Liver (tissue), 9 donors: ENCODE results near the gene PASK. TPM values are rescaled to one million over a fixed set of nuclear protein-coding genes. Genes with fewer than 3 reads are reported as not detected.

Experiments used
- DNase-seq: peaks from one replicate; pipeline ENCODE4 v3.0.0-alpha.2; 2017; ENCODE audit warnings: low spot score
- H3K27ac ChIP-seq, 2 donors: one replicate each; pipeline ENCODE4 v1.7.0; 2013; ENCODE audit warnings: inconsistent platforms in 2 of 2, low read length in 2 of 2, control low read depth in 1 of 2, low read depth in 1 of 2, mild to moderate bottlenecking in 1 of 2
- H3K27me3 ChIP-seq, 4 donors: one replicate each; pipeline versions ENCODE4 v1.6.1 to v1.7.0; 2013; ENCODE audit warnings: low read length in 3 of 4, inconsistent platforms in 1 of 4, mild to moderate bottlenecking in 1 of 4, moderate library complexity in 1 of 4; ENCODE audit not compliant: control insufficient read depth in 4 of 4, insufficient read depth in 4 of 4
- H3K36me3 ChIP-seq, 4 donors: one replicate each; pipeline versions ENCODE4 v1.6.1 to v1.7.0; 2013; ENCODE audit warnings: low read length in 3 of 4, mild to moderate bottlenecking in 3 of 4, low read depth in 1 of 4, moderate library complexity in 1 of 4; ENCODE audit not compliant: control insufficient read depth in 4 of 4, insufficient read depth in 3 of 4
- H3K4me1 ChIP-seq, 4 donors: one replicate each; pipeline versions ENCODE4 v1.6.1 to v1.7.0; 2013; ENCODE audit warnings: low read length in 3 of 4, mild to moderate bottlenecking in 3 of 4, moderate library complexity in 1 of 4; ENCODE audit not compliant: control insufficient read depth in 4 of 4, insufficient read depth in 4 of 4
- H3K4me3 ChIP-seq, 3 donors: one replicate each; pipeline versions ENCODE4 v1.6.1 to v1.7.0; 2013; ENCODE audit warnings: low read length in 3 of 3, control low read depth in 1 of 3, low read depth in 1 of 3, mild to moderate bottlenecking in 1 of 3
- H3K9ac ChIP-seq, 2 donors: one replicate each; pipeline ENCODE4 v1.7.0; 2013; ENCODE audit warnings: low read length in 2 of 2, mild to moderate bottlenecking in 2 of 2, moderate library complexity in 2 of 2, control low read depth in 1 of 2, low read depth in 1 of 2
- H3K9me3 ChIP-seq, 4 donors: one replicate each; pipeline versions ENCODE4 v1.6.1 to v1.7.0; 2013; ENCODE audit warnings: low read length in 3 of 4; ENCODE audit not compliant: control insufficient read depth in 4 of 4
- EGR1 ChIP-seq, 2 donors: IDR thresholded peaks; 2 replicates each; pipeline ENCODE4 v1.6.1; 2016 to 2018; ENCODE audit warnings: antibody characterized with exemption in 2 of 2, low read depth in 2 of 2
- FOXA2 ChIP-seq: IDR thresholded peaks from 2 replicates; pipeline ENCODE4 v1.6.1; 2016; ENCODE audit warnings: antibody characterized with exemption
- GABPA ChIP-seq, 2 donors: IDR thresholded peaks in 1 of 2; conservative IDR thresholded peaks in 1 of 2; 2 replicates each; pipeline ENCODE4 v1.6.1; 2016; ENCODE audit warnings: antibody characterized with exemption in 2 of 2, mild to moderate bottlenecking in 1 of 2, moderate library complexity in 1 of 2
- HNF4A ChIP-seq, 2 donors: conservative IDR thresholded peaks; 2 replicates each; pipeline ENCODE4 v1.6.1; 2016; ENCODE audit warnings: antibody characterized with exemption in 2 of 2, mild to moderate bottlenecking in 2 of 2
- HNF4G ChIP-seq: IDR thresholded peaks from 2 replicates; pipeline ENCODE4 v1.6.1; 2016; ENCODE audit warnings: antibody characterized with exemption
- JUND ChIP-seq, 2 donors: IDR thresholded peaks; 2 replicates each; pipeline ENCODE4 v1.6.1; 2016; ENCODE audit warnings: antibody characterized with exemption in 2 of 2
- NR2F2 ChIP-seq: IDR thresholded peaks from 2 replicates; pipeline ENCODE4 v1.6.1; 2016; ENCODE audit warnings: antibody characterized with exemption
- RAD21 ChIP-seq, 2 donors: IDR thresholded peaks; 2 replicates each; pipeline ENCODE4 v1.6.1; 2016; ENCODE audit warnings: antibody characterized with exemption in 2 of 2, mild to moderate bottlenecking in 2 of 2
- RXRA ChIP-seq, 2 donors: IDR thresholded peaks; 2 replicates each; pipeline ENCODE4 v1.6.1; 2017 to 2018; ENCODE audit warnings: antibody characterized with exemption in 2 of 2, mild to moderate bottlenecking in 1 of 2
- SP1 ChIP-seq: IDR thresholded peaks from 2 replicates; pipeline ENCODE4 v1.6.1; 2018; ENCODE audit warnings: antibody characterized with exemption, mild to moderate bottlenecking
- TAF1 ChIP-seq: conservative IDR thresholded peaks from 2 replicates; pipeline ENCODE4 v1.6.1; 2016; ENCODE audit warnings: antibody characterized with exemption, mild to moderate bottlenecking
- YY1 ChIP-seq: IDR thresholded peaks from 2 replicates; pipeline ENCODE4 v1.6.1; 2016; ENCODE audit warnings: antibody characterized with exemption, mild to moderate bottlenecking
- WGBS: extraction: QIAGEN DNeasy Blood & Tissue Kit; methylation state at CpG from one replicate; pipeline ENCODE4 v1.1.7; 2013; 5-methylcytosine and 5-hydroxymethylcytosine counted together
- polyA plus RNA-seq, 2 donors: library from polyadenylated mRNA; stranded (reverse) in 1 of 2; unstranded in 1 of 2; fragments of 200-250 nt in 1 of 2; fragments of >200 nt in 1 of 2; fragmentation: Nextera tagmentation in 1 of 2; extraction: Ambion mirVana in 1 of 2; gene quantifications; one replicate each; pipeline versions ENCODE4 v1.2.1 to v1.2.3, GENCODE V29; 2013 to 2015
- total RNA-seq, 2 donors: library from RNA; depleted of rRNA; stranded (reverse); fragments of >200 nt; gene quantifications; one replicate each; pipeline ENCODE4 v1.2.3, GENCODE V29; 2014
- TF ChIP-seq, protein P1 (sequence below): fragments of 150-350 bp; IDR thresholded peaks from 2 replicates; pipeline ENCODE4 v1.5.1; 2017; ENCODE audit warnings: improper control_type of control experiment, low read depth, low read length; ENCODE audit not compliant: missing input control
- TF ChIP-seq, protein P2 (sequence below): IDR thresholded peaks from 2 replicates; pipeline ENCODE4 v1.6.1; 2016; ENCODE audit warnings: antibody characterized with exemption
- TF ChIP-seq, protein P3 (sequence below): IDR thresholded peaks from 2 replicates; pipeline ENCODE4 v1.6.1; 2016; ENCODE audit warnings: antibody characterized with exemption, mild to moderate bottlenecking
- TF ChIP-seq, protein P4 (sequence below): IDR thresholded peaks from 2 replicates; pipeline ENCODE4 v1.6.1; 2016; ENCODE audit warnings: antibody characterized with exemption
- donor health status: healthy.
- donor health status: healthy.
- donor health status: healthy.
- donor health status: healthy.
- donor health status: healthy.

The PASK gene
- total and polyA plus RNA-seq, 4 donors = 0.96 to 8.8 (median 2.9) TPM

DNA sequence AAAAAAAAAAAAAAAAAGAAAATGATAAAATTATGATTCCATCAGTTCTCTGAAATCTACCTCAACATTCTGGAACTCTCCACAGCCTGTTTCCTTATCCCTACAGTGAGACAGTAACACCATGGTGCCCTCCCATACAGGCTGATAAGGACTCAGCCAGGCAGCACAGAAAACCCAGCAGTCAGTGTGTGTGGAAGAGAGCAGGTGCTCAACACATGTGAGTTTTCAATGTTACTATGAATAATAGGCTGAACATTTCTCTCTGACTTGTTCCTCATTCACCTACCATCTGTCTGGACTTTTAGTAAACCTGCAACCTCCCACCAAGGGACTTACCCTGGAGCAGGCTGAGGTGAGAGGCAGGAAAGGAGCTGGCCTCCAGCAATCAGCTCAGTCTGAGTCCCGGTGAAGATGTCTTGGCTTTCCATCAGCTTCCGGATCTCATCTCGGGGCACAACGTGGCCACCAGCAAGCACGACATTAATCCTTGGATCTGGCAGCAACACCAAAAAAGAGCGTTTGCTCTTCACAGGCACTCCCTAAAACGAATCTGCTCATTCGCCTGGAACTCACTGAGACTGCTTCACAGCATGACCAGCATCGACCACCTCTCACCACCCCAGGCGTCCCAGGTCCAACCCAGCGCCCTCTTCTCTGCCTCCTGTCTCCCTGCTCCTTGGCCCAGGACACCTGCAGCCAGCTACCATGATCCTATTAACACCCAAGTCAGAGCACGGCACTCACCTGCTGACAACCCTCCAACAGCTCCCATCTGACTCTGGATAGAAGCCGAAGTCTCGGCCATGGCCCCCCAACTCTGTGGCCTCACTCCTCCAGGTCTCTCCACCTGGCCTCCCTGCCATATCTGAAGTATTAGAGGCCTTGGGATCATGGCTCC, 16.5 kb downstream of the PASK start:
- Histone ChIP-seq H3K4me1 (peaks cover 1 to 11% (median 8%) of the 10 kb centered on the region in 4 donors), H3K36me3 (no peaks in the 10 kb centered on the region), H3K27ac (no peak overlapping the region), H3K9ac (no peak overlapping the region), H3K27me3 (no peaks in the 10 kb centered on the region), H3K9me3 (no peaks in the 10 kb centered on the region), H3K4me3 (no peak overlapping the region)
- TF ChIP-seq GABPA (IDR thresholded peaks at IDR 0.05 in 1 of 2, conservative IDR thresholded peaks at IDR 0.05 in 1 of 2) (no peak), TAF1 (no peak), HNF4A (conservative IDR thresholded peaks at IDR 0.05) (no peak), NR2F2 (no peak), SP1 (no peak), YY1 (no peak), JUND (IDR thresholded peaks at IDR 0.05) (no peak), HNF4G (no peak), RAD21 (IDR thresholded peaks at IDR 0.05) (no peak), FOXA2 (no peak), RXRA (IDR thresholded peaks at IDR 0.05) (no peak), EGR1 (IDR thresholded peaks at IDR 0.05; ENCODE audit: low read depth in 2 of 2) (no peak)
- TF ChIP-seq, protein P1, sequence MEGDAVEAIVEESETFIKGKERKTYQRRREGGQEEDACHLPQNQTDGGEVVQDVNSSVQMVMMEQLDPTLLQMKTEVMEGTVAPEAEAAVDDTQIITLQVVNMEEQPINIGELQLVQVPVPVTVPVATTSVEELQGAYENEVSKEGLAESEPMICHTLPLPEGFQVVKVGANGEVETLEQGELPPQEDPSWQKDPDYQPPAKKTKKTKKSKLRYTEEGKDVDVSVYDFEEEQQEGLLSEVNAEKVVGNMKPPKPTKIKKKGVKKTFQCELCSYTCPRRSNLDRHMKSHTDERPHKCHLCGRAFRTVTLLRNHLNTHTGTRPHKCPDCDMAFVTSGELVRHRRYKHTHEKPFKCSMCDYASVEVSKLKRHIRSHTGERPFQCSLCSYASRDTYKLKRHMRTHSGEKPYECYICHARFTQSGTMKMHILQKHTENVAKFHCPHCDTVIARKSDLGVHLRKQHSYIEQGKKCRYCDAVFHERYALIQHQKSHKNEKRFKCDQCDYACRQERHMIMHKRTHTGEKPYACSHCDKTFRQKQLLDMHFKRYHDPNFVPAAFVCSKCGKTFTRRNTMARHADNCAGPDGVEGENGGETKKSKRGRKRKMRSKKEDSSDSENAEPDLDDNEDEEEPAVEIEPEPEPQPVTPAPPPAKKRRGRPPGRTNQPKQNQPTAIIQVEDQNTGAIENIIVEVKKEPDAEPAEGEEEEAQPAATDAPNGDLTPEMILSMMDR = no peak
- TF ChIP-seq, protein P2, sequence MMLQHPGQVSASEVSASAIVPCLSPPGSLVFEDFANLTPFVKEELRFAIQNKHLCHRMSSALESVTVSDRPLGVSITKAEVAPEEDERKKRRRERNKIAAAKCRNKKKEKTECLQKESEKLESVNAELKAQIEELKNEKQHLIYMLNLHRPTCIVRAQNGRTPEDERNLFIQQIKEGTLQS = no peak
- TF ChIP-seq, protein P3, sequence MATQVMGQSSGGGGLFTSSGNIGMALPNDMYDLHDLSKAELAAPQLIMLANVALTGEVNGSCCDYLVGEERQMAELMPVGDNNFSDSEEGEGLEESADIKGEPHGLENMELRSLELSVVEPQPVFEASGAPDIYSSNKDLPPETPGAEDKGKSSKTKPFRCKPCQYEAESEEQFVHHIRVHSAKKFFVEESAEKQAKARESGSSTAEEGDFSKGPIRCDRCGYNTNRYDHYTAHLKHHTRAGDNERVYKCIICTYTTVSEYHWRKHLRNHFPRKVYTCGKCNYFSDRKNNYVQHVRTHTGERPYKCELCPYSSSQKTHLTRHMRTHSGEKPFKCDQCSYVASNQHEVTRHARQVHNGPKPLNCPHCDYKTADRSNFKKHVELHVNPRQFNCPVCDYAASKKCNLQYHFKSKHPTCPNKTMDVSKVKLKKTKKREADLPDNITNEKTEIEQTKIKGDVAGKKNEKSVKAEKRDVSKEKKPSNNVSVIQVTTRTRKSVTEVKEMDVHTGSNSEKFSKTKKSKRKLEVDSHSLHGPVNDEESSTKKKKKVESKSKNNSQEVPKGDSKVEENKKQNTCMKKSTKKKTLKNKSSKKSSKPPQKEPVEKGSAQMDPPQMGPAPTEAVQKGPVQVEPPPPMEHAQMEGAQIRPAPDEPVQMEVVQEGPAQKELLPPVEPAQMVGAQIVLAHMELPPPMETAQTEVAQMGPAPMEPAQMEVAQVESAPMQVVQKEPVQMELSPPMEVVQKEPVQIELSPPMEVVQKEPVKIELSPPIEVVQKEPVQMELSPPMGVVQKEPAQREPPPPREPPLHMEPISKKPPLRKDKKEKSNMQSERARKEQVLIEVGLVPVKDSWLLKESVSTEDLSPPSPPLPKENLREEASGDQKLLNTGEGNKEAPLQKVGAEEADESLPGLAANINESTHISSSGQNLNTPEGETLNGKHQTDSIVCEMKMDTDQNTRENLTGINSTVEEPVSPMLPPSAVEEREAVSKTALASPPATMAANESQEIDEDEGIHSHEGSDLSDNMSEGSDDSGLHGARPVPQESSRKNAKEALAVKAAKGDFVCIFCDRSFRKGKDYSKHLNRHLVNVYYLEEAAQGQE = no peak
- TF ChIP-seq, protein P4, sequence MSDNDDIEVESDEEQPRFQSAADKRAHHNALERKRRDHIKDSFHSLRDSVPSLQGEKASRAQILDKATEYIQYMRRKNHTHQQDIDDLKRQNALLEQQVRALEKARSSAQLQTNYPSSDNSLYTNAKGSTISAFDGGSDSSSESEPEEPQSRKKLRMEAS = no peak
- DNase-seq = no peak
- 96% methylated on average over 14 of the region's 14 CpGs for WGBS

DNA sequence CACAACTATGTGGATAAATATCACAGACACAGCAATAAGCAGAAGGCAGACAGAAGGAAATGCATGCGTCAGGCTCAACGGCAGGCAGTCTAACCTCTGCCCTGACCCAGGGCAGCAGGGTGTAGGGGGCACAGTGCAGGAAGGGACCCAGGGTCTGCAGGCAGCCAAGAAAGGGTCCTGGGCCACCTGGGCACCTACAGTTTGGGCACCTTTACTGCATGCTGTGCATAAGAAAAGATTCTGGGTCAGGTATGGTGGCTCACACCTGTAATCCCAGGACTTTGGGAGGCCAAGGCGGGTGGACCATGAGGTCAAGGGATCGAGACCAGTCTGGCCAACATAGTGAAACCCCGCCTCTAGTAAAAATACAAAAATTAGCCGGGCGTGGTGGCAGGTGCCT, 17.7 kb downstream of the PASK start:
- Histone ChIP-seq H3K4me3 (no peak overlapping the region), H3K36me3 (no peaks in the 10 kb centered on the region), H3K4me1 (peaks cover 1 to 11% (median 8%) of the 10 kb centered on the region in 4 donors), H3K27me3 (no peaks in the 10 kb centered on the region), H3K27ac (no peak overlapping the region), H3K9ac (no peak overlapping the region), H3K9me3 (no peaks in the 10 kb centered on the region)
- WGBS = 95% methylated on average over 7 of the region's 7 CpGs
- no peak for DNase-seq
- TF ChIP-seq, protein P1 = no peak
- TF ChIP-seq, protein P2 = no peak
- TF ChIP-seq, protein P4 = no peak
- TF ChIP-seq SP1 (no peak), JUND (IDR thresholded peaks at IDR 0.05) (no peak), GABPA (IDR thresholded peaks at IDR 0.05 in 1 of 2, conservative IDR thresholded peaks at IDR 0.05 in 1 of 2) (no peak)
- TF ChIP-seq, protein P3 = no peak
